CD4-positive, CD25-positive, alpha-beta regulatory T cell (primary cell): ENCODE results near the gene DNAJC6. TPM values are rescaled to one million over a fixed set of nuclear protein-coding genes. Genes with fewer than 3 reads are reported as not detected.
A peak's percentile ranks its signal among the peaks of the same experiment; 100 is the strongest.

Source experiments
- ATAC-seq, 2 donors: fragments of 150-1000 bp; cut with Tn5 transposase; one replicate each; pipeline ENCODE4 v1.10.0; 2021; ENCODE audit warnings: low read depth in 2 of 2, moderate number of reproducible peaks in 2 of 2, moderate library complexity in 1 of 2
- DNase-seq, 3 donors: peaks; one replicate each; pipeline versions ENCODE4 v3.0.0 to v3.0.0-alpha.2; 2012 to 2022; ENCODE audit warnings: mixed read lengths in 1 of 3
- H3K27ac ChIP-seq: one replicate; pipeline ENCODE4 v1.7.0; 2013; ENCODE audit warnings: mild to moderate bottlenecking, low read length; ENCODE audit not compliant: insufficient read depth, poor library complexity, severe bottlenecking
- H3K27me3 ChIP-seq: one replicate; pipeline ENCODE4 v1.7.0; 2013; ENCODE audit warnings: low read length; ENCODE audit not compliant: control insufficient read depth, insufficient read depth
- H3K36me3 ChIP-seq: one replicate; pipeline ENCODE4 v1.7.0; 2013; ENCODE audit warnings: mild to moderate bottlenecking, low read length, moderate library complexity; ENCODE audit not compliant: control insufficient read depth, insufficient read depth
- H3K4me1 ChIP-seq: 2 replicates; pipeline ENCODE4 v1.7.0; 2013; ENCODE audit warnings: mild to moderate bottlenecking, low read length; ENCODE audit not compliant: insufficient read depth, control insufficient read depth, poor library complexity, severe bottlenecking
- H3K4me3 ChIP-seq: one replicate; pipeline ENCODE4 v1.7.0; 2013; ENCODE audit warnings: low read depth, mild to moderate bottlenecking, low read length, moderate library complexity
- H3K9me3 ChIP-seq, 2 experiments: 1 replicate in 1 of 2; 2 replicates in 1 of 2; pipeline ENCODE4 v1.7.0; 2013; ENCODE audit warnings: low read length in 2 of 2, mild to moderate bottlenecking in 1 of 2, moderate library complexity in 1 of 2; ENCODE audit not compliant: control insufficient read depth in 2 of 2
- H3K27ac Mint-ChIP-seq, 3 donors: one replicate each; pipeline ENCODE4 v1.8.0; 2020 to 2022; ENCODE audit warnings: mild to moderate bottlenecking in 3 of 3, mixed read lengths in 3 of 3, moderate library complexity in 2 of 3
- H3K27me3 Mint-ChIP-seq: one replicate; pipeline ENCODE4 v1.8.0; 2022; ENCODE audit warnings: mild to moderate bottlenecking, mixed read lengths
- H3K36me3 Mint-ChIP-seq: one replicate; pipeline ENCODE4 v1.8.0; 2020; ENCODE audit warnings: mixed read lengths
- H3K4me1 Mint-ChIP-seq, 4 donors: one replicate each; pipeline ENCODE4 v1.8.0; 2020 to 2022; ENCODE audit warnings: mixed read lengths in 4 of 4, mild to moderate bottlenecking in 1 of 4
- H3K4me3 Mint-ChIP-seq, 4 donors: one replicate each; pipeline ENCODE4 v1.8.0; 2020 to 2022; ENCODE audit warnings: mild to moderate bottlenecking in 4 of 4, mixed read lengths in 4 of 4, moderate library complexity in 3 of 4
- H3K9me3 Mint-ChIP-seq, 7 donors: one replicate each; pipeline ENCODE4 v1.8.0; 2020 to 2022; ENCODE audit warnings: mixed read lengths in 7 of 7, mild to moderate bottlenecking in 3 of 7, moderate library complexity in 2 of 7
- polyA plus RNA-seq, 4 donors: library from polyadenylated mRNA; unstranded; fragments of 300-500 nt; fragmentation: Illumina TruSeq; gene quantifications; one replicate each; pipeline ENCODE4 v1.2.3, GENCODE V29; 2021
- total RNA-seq: library from RNA; stranded (reverse); gene quantifications from one replicate; pipeline ENCODE4 v1.2.3, GENCODE V29; 2022

The DNAJC6 gene
- total and polyA plus RNA-seq, 5 donors from 2014 or later, result 0.07 to 1.9 (median 0.82) TPM; not detected in 1

GRCh38 chr1:65456481-65456880 lies 147.1 kb downstream of the DNAJC6 start:
- Histone ChIP-seq H3K27ac (no peak overlapping the region), H3K9me3 (no peaks in the 10 kb centered on the region), H3K4me3 (no peak overlapping the region), H3K4me1 (no peaks in the 10 kb centered on the region), H3K27me3 (no peaks in the 10 kb centered on the region), H3K36me3 (no peaks in the 10 kb centered on the region)
- ATAC-seq, result no peak
- Mint-ChIP-seq H3K9me3 (peaks cover 0 to 18% (median 4%) of the 10 kb centered on the region in 7 donors), H3K27me3 (peaks cover 7% of the 10 kb centered on the region), H3K4me1 (peaks cover 7 to 29% (median 17%) of the 10 kb centered on the region in 4 donors), H3K36me3 (peaks cover 5% of the 10 kb centered on the region), H3K27ac (no peak overlapping the region), H3K4me3 (no peak overlapping the region)
- DNase-seq, result no peak

GRCh38 chr1:65457868-65458267 lies 148.5 kb downstream of the DNAJC6 start:
- Histone ChIP-seq H3K9me3 (no peaks in the 10 kb centered on the region), H3K4me3 (no peak overlapping the region), H3K27ac (no peak overlapping the region), H3K4me1 (no peaks in the 10 kb centered on the region), H3K27me3 (no peaks in the 10 kb centered on the region), H3K36me3 (no peaks in the 10 kb centered on the region)
- Mint-ChIP-seq H3K9me3 (peaks cover 0 to 18% (median 4%) of the 10 kb centered on the region in 7 donors), H3K27me3 (peaks cover 7% of the 10 kb centered on the region), H3K4me1 (peaks cover 7 to 29% (median 17%) of the 10 kb centered on the region in 4 donors), H3K36me3 (peaks cover 9% of the 10 kb centered on the region), H3K4me3 (no peak overlapping the region), H3K27ac (no peak overlapping the region)
- ATAC-seq (no peak), DNase-seq (peak in 1 of 3 donors; percentile 30)

- H3K4me1 Mint-ChIP-seq, result peaks cover 7 to 29% (median 17%) of the 10 kb centered on the region in 4 donors
- no peaks in the 10 kb centered on the region for H3K9me3 ChIP-seq
These were observed 149.5 kb downstream of the DNAJC6 start for GRCh38 chr1:65458730-65459396.

GRCh38 chr1:65459397-65459768 lies 150.0 kb downstream of the DNAJC6 start:
- H3K27ac ChIP-seq, result no peak overlapping the region
- peak in 1 of 3 donors; percentile 52 for DNase-seq

More at GRCh38 chr1:65458730-65459396, 149.5 kb downstream of the DNAJC6 start:
- Mint-ChIP-seq H3K27me3 (peaks cover 7% of the 10 kb centered on the region), H3K27ac (peak overlapping the region in 1 of 3 donors; percentile 1), H3K36me3 (peaks cover 12% of the 10 kb centered on the region), H3K4me3 (no peak overlapping the region), H3K9me3 (peaks cover 0 to 18% (median 5%) of the 10 kb centered on the region in 7 donors)
- no peaks in the 10 kb centered on the region for H3K4me1 ChIP-seq
- no peak for DNase-seq
- H3K27ac ChIP-seq, result no peak overlapping the region
- H3K4me3 ChIP-seq, result no peak overlapping the region
- no peaks in the 10 kb centered on the region for H3K36me3 ChIP-seq
- H3K27me3 ChIP-seq, result no peaks in the 10 kb centered on the region
- no peak for ATAC-seq

More at GRCh38 chr1:65459397-65459768, 150.0 kb downstream of the DNAJC6 start:
- Histone ChIP-seq H3K36me3 (no peaks in the 10 kb centered on the region), H3K9me3 (no peaks in the 10 kb centered on the region), H3K4me3 (no peak overlapping the region), H3K4me1 (no peaks in the 10 kb centered on the region), H3K27me3 (no peaks in the 10 kb centered on the region)
- no peak for ATAC-seq
- Mint-ChIP-seq H3K27ac (no peak overlapping the region), H3K9me3 (peaks cover 0 to 18% (median 5%) of the 10 kb centered on the region in 7 donors), H3K4me3 (no peak overlapping the region), H3K27me3 (peaks cover 7% of the 10 kb centered on the region), H3K36me3 (peaks cover 12% of the 10 kb centered on the region), H3K4me1 (peaks cover 7 to 29% (median 17%) of the 10 kb centered on the region in 4 donors)

Other genes starting within 250 kb of the DNAJC6 start
- 0.35 TPM for gene AK4, start 161.3 kb upstream of the DNAJC6 start, total RNA-seq
- gene AK4, start 161.3 kb upstream of the DNAJC6 start, polyA plus RNA-seq, result under 1 TPM in 3 of 4 donors, not detected in 1; 0.08 to 0.56 (median 0.17) TPM
- gene LEPR, start 111.1 kb downstream of the DNAJC6 start, total RNA-seq, result 2.8 TPM
- 1 to 10 TPM; 2.3 to 3.2 (median 2.8) TPM for gene LEPR, start 111.1 kb downstream of the DNAJC6 start, polyA plus RNA-seq
- gene LEPROT, start 111.1 kb downstream of the DNAJC6 start, total RNA-seq, result 21.1 TPM
- 10 to 100 TPM; 12.4 to 27.2 (median 17.5) TPM for gene LEPROT, start 111.1 kb downstream of the DNAJC6 start, polyA plus RNA-seq